GM12892 (cell line): Measurements from ENCODE around the gene TESMIN.

ENCODE experiments used
- POLR2A ChIP-seq: IDR thresholded peaks from 2 replicates; pipeline ENCODE4 v1.6.1; 2011; ENCODE audit warnings: low read depth, low read length, control low read depth
- POLR2AphosphoS5 ChIP-seq: IDR thresholded peaks from 2 replicates; pipeline ENCODE4 v1.6.1; 2011; ENCODE audit warnings: low read depth, low read length, control low read depth

DNA sequence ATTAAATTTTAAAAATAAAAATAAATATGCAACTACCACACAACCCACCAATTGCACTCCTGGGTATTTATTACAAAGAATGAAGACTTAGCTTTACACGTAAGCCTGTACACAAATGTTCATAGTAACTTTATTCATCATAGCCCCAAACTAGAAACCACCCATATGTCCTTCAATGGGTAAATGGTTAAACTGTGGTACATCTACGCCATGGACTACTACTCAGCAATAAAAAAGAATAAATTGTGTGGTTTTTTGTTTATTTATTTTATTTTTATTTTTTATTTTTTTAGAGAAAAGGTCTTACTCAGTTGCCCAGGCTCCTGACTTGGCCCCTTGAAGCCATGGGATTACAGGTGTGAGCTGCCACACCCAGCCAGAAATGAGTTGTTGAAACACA is 52.3 kb downstream of the TESMIN start:
- TF ChIP-seq POLR2A, result no peak
- no peak for TF ChIP-seq POLR2AphosphoS5
